ENCODE measurements around the gene PSMG3. TPM values are rescaled to one million over a fixed set of nuclear protein-coding genes. Genes with fewer than 3 reads are reported as not detected.

The PSMG3 gene
- total and polyA plus RNA-seq, 2 of the 8 experiments (the other 6 are each of a cell fraction or from before 2014, with no cell fraction given): 30.2 to 62.0 TPM

DNA sequence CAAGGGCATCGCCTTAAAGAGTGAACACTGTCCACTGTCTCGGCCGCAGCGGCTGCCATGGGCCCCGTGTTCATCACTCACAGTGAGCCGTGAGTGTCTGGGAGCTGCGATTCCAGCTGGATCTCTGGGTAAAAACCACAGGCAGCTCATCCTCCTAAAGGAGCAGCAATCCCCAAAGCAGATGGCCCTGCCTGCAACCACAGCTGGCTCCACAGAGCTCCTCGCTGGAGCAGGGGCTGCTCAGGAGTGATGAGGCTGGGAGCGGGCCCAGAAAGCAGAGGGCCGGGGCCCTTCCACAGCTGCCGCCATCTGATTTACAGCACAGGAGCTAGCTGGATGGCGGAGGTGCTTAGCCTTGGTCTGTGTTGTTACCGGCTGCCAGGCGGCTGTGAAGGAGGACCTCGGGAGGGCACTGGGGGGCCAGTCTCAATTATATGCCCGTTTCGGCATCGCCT, 7.2 kb downstream of the PSMG3 start:
- H2AFZ ChIP-seq (ENCODE audit: low read length): no peak overlapping the region
- FAIRE-seq (no peak), DNase-seq (ENCODE audit: low read depth in 1 of 2, low spot score in 2 of 2) (no peak)
- peaks cover 0 to 12% (median 3%) of the 10 kb centered on the region in 4 experiments; a peak in 3 of 8 replicates for H3K36me3 ChIP-seq (ENCODE audit: control insufficient read depth in 2 of 4, insufficient read depth in 4 of 4, low read length in 3 of 4)
- H2BK20ac ChIP-seq (ENCODE audit: low read length): no peak overlapping the region
- H3K18ac ChIP-seq (ENCODE audit: extremely low read depth, low read length): no peak overlapping the region
- ChIA-PET POLR2A (ENCODE audit: partially characterized antibody) (interaction anchor here (0.6 to 1.5 kb wide), 2 partner anchors 12 to 714 kb away, joined by 3 to 4 read pairs; no protein-coding TSS in a partner anchor), CTCF (ENCODE audit: partially characterized antibody) (interaction anchor here (0.6 to 1.0 kb wide), 3 partner anchors 16 to 196 kb away, joined by 3 to 4 read pairs (median 3); partner anchors contain the start of gene INTS1)
- no peak overlapping the region for H4K5ac ChIP-seq (ENCODE audit: insufficient read length, low read depth, low read length)
- no peaks in the 10 kb centered on the region for H4K20me1 ChIP-seq (replicated peaks in 1 of 2; ENCODE audit: control insufficient read depth in 1 of 2, insufficient read depth in 2 of 2, low read length in 2 of 2)
- H2BK12ac ChIP-seq (ENCODE audit: low read depth, low read length): no peak overlapping the region
- no peak overlapping the region for H4K91ac ChIP-seq (replicated peaks; ENCODE audit: insufficient read length, low read length)
- H3K56ac ChIP-seq (replicated peaks; ENCODE audit: insufficient read length, low read depth, low read length): no peak overlapping the region
- H2BK120ac ChIP-seq (replicated peaks; ENCODE audit: low read depth, low read length): no peak overlapping the region
- H3K79me1 ChIP-seq (ENCODE audit: low read depth, low read length): no peaks in the 10 kb centered on the region
- H3K4ac ChIP-seq (replicated peaks; ENCODE audit: insufficient read length, low read depth, low read length): no peak overlapping the region
- H4K8ac ChIP-seq (ENCODE audit: extremely low read depth, insufficient read depth, low read length): no peak overlapping the region
- H3K4me3 ChIP-seq (ENCODE audit: extremely low read depth in 1 of 4, insufficient read depth in 2 of 4, low read depth in 3 of 4, low read length in 4 of 4): no peak overlapping the region
- H3K79me2 ChIP-seq (ENCODE audit: control insufficient read depth in 1 of 2, insufficient read depth in 2 of 2, low read length in 2 of 2): no peaks in the 10 kb centered on the region
- no peak overlapping the region for H3K27ac ChIP-seq (ENCODE audit: low read depth, low read length)
- no peak overlapping the region for H2BK15ac ChIP-seq (ENCODE audit: low read length)
- H3K23me2 ChIP-seq (ENCODE audit: low read depth, low read length): no peaks in the 10 kb centered on the region; the same call in 1 of the 2 replicates
- no peaks in the 10 kb centered on the region for H3K27me3 ChIP-seq (replicated peaks in 1 of 4; ENCODE audit: control insufficient read depth in 3 of 4, extremely low read depth in 1 of 4, insufficient read depth in 3 of 4, low read length in 3 of 4)
- no peak overlapping the region for H3K4me2 ChIP-seq (ENCODE audit: insufficient read depth in 1 of 2, low read depth in 2 of 2, low read length in 2 of 2)
- peaks cover 0 to 10% (median 6%) of the 10 kb centered on the region in 4 experiments; a peak in 5 of 7 replicates for H3K4me1 ChIP-seq (replicated peaks in 1 of 4; ENCODE audit: control insufficient read depth in 3 of 4, insufficient read depth in 4 of 4, low read length in 3 of 4)
- WGBS, 2 experiments (ENCODE audit: extremely low coverage in 1 of 2, insufficient coverage in 1 of 2, insufficient read length in 1 of 2, insufficient replicate concordance in 2 of 2, low coverage in 1 of 2, low lambda C conversion rate in 2 of 2, missing lambda C conversion rate in 1 of 2): 86% methylated on average over 18 of the region's 18 CpGs; no CpG with 5 or more reads in 1 of the 2 experiments
- no peaks in the 10 kb centered on the region for H3K9me3 ChIP-seq (ENCODE audit: insufficient read depth in 2 of 2, low read depth in 1 of 2, low read length in 1 of 2)
- H2AK5ac ChIP-seq (ENCODE audit: low read depth, low read length): no peak overlapping the region
- TF ChIP-seq RNF2 (IDR thresholded peaks at IDR 0.05; ENCODE audit: borderline replicate concordance, low read depth, low read length, missing control alignments, poor library complexity, severe bottlenecking): no peak
- TF ChIP-seq SUZ12 (IDR thresholded peaks at IDR 0.05; ENCODE audit: low read length): no peak
- TF ChIP-seq, protein P1, sequence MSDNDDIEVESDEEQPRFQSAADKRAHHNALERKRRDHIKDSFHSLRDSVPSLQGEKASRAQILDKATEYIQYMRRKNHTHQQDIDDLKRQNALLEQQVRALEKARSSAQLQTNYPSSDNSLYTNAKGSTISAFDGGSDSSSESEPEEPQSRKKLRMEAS (IDR thresholded peaks at IDR 0.05): no peak
- TF ChIP-seq RBBP5 (IDR thresholded peaks at IDR 0.05; ENCODE audit: borderline replicate concordance, low read depth, low read length): no peak
- TF ChIP-seq TBP (IDR thresholded peaks at IDR 0.05; ENCODE audit: low read depth, low read length): no peak
- TF ChIP-seq RXRA (IDR thresholded peaks at IDR 0.05; ENCODE audit: insufficient read depth, low read depth, low read length): no peak
- TF ChIP-seq GTF2F1 (IDR thresholded peaks at IDR 0.05; ENCODE audit: borderline replicate concordance, low read depth, low read length): no peak
- TF ChIP-seq SP1 (IDR thresholded peaks at IDR 0.05; ENCODE audit: low read depth, low read length): no peak
- no peak for TF ChIP-seq YY1 (IDR thresholded peaks at IDR 0.05; ENCODE audit: low read depth, low read length)
- no peak overlapping the region for H2BK5ac ChIP-seq (ENCODE audit: low read depth, low read length)
- no peak overlapping the region for H3K9ac ChIP-seq (replicated peaks in 1 of 4; ENCODE audit: extremely low read depth in 1 of 4, low read depth in 3 of 4, low read length in 3 of 4)
- no peak overlapping the region for H3K23ac ChIP-seq (ENCODE audit: insufficient read length)
- no peak overlapping the region for H3K14ac ChIP-seq (ENCODE audit: insufficient read length)
